ENCODE data around the gene BCAS3.
"Not testable (repeated sequence)": the region's sequence is repeated elsewhere in the genome, so short reads cannot be mapped to it uniquely, and the experiment has no call there.

The BCAS3 gene

GRCh38 chr17:60941571-60941970 lies 263.9 kb downstream of the BCAS3 start:
- DNase-seq: no peak

- no peak for DNase-seq
Measured at GRCh38 chr17:60944751-60945150, 267.1 kb downstream of the BCAS3 start.

GRCh38 chr17:60947100-60947499 lies 269.4 kb downstream of the BCAS3 start:
- no peak for DNase-seq

GRCh38 chr17:60947543-60947942 lies 269.9 kb downstream of the BCAS3 start:
- no peak for DNase-seq

GRCh38 chr17:60952747-60953146 lies 275.1 kb downstream of the BCAS3 start:
- DNase-seq: no peak

GRCh38 chr17:60959011-60959410 lies 281.4 kb downstream of the BCAS3 start:
- peak; percentile 13 to 52 (median 22) for DNase-seq

- peak in 2 of 4 experiments; percentile 2 to 8 for DNase-seq
Measured at GRCh38 chr17:60959696-60960095, 282.0 kb downstream of the BCAS3 start.

GRCh38 chr17:60960398-60961065 lies 282.9 kb downstream of the BCAS3 start:
- no peak for DNase-seq

- no peak for DNase-seq
Measured at GRCh38 chr17:60964160-60964559, 286.5 kb downstream of the BCAS3 start.

GRCh38 chr17:60968266-60968665 lies 290.6 kb downstream of the BCAS3 start:
- no peak for DNase-seq

- DNase-seq: no peak
Measured at GRCh38 chr17:60969500-60970037, 291.9 kb downstream of the BCAS3 start.

- no peak for DNase-seq
Measured at GRCh38 chr17:60970741-60971140, 293.1 kb downstream of the BCAS3 start.

GRCh38 chr17:60971515-60972369 lies 294.1 kb downstream of the BCAS3 start:
- DNase-seq: peak; percentile 25 to 53 (median 39)

- not testable (repeated sequence) for DNase-seq
Measured at GRCh38 chr17:60976861-60977260, 299.2 kb downstream of the BCAS3 start.

- DNase-seq: no peak
Measured at GRCh38 chr17:60989379-60989778, 311.7 kb downstream of the BCAS3 start.

- DNase-seq: no peak
Measured at GRCh38 chr17:60989846-60990245, 312.2 kb downstream of the BCAS3 start.

GRCh38 chr17:60993497-60993896 lies 315.8 kb downstream of the BCAS3 start:
- DNase-seq: no peak

- no peak for DNase-seq
Measured at GRCh38 chr17:60995680-60996079, 318.0 kb downstream of the BCAS3 start.

- peak in 2 of 4 experiments; percentile 2 for DNase-seq
Measured at GRCh38 chr17:61000911-61001310, 323.3 kb downstream of the BCAS3 start.

- peak; percentile 9 to 72 (median 40) for DNase-seq
Measured at GRCh38 chr17:61002316-61002736, 324.7 kb downstream of the BCAS3 start.

GRCh38 chr17:61005358-61005757 lies 327.7 kb downstream of the BCAS3 start:
- DNase-seq: no peak

GRCh38 chr17:61005958-61006357 lies 328.3 kb downstream of the BCAS3 start:
- not testable (repeated sequence) for DNase-seq

- no peak for DNase-seq
Measured at GRCh38 chr17:61007980-61008379, 330.3 kb downstream of the BCAS3 start.

- DNase-seq: peak in 1 of 4 experiments; percentile 1
Measured at GRCh38 chr17:61009663-61010062, 332.0 kb downstream of the BCAS3 start.
